AG09309 (cell line): ENCODE measurements around the gene DLX6.

Source experiments
- DNase-seq: peaks from one replicate; pipeline ENCODE4 v3.0.0-alpha.2; 2010; ENCODE audit warnings: low read depth
- H3K4me3 ChIP-seq: 2 replicates; pipeline ENCODE4 v1.5.1; 2011; ENCODE audit warnings: mild to moderate bottlenecking, low read depth, low read length, moderate library complexity; ENCODE audit not compliant: control insufficient read depth
- TF ChIP-seq, protein P1 (sequence below): IDR thresholded peaks from 2 replicates; pipeline ENCODE4 v1.5.1; 2011; ENCODE audit warnings: mild to moderate bottlenecking, low read depth, low read length, inconsistent platforms; ENCODE audit not compliant: insufficient read depth, control insufficient read depth; ENCODE audit errors: missing control alignments

DLX6 gene

DNA sequence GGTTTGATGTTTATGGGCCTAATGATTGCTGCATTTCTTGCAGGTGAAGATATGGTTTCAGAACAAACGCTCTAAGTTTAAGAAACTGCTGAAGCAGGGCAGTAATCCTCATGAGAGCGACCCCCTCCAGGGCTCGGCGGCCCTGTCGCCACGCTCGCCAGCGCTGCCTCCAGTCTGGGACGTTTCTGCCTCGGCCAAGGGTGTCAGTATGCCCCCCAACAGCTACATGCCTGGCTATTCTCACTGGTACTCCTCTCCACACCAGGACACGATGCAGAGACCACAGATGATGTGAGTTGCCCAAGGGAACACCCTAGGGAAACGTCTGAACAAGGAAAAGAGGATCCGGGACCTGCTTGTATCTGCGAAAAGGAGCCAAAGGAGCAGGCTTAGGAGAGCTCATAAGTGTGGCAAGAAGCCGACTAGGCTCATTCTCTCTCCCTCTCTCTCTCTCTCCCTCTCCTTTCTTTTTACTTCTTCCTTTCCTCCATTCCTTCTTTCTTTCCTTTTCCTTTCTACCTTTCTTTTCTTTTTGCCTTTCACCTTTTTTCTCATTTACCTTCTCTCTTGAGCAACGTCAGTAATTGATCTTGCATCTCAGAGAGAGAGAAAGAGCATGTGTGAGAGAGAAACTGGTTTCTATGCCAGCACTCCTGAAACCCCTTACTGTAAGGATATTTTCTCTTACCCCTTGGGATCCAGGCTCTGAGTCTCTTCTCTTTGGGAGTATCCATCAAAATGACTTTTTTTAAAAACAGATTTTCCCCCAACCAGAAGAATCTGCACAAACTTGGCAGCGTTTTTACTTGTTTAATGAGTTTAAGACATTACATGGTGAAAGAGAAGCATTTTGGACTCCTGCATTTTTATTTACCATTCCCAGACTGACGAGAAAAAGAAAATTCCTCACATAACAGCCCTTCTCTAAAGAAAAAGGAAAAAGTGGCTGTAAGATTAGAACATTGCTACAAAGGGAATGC is 4.7 kb downstream of the DLX6 start:
- H3K4me3 ChIP-seq = no peak overlapping the region
- TF ChIP-seq, protein P1, sequence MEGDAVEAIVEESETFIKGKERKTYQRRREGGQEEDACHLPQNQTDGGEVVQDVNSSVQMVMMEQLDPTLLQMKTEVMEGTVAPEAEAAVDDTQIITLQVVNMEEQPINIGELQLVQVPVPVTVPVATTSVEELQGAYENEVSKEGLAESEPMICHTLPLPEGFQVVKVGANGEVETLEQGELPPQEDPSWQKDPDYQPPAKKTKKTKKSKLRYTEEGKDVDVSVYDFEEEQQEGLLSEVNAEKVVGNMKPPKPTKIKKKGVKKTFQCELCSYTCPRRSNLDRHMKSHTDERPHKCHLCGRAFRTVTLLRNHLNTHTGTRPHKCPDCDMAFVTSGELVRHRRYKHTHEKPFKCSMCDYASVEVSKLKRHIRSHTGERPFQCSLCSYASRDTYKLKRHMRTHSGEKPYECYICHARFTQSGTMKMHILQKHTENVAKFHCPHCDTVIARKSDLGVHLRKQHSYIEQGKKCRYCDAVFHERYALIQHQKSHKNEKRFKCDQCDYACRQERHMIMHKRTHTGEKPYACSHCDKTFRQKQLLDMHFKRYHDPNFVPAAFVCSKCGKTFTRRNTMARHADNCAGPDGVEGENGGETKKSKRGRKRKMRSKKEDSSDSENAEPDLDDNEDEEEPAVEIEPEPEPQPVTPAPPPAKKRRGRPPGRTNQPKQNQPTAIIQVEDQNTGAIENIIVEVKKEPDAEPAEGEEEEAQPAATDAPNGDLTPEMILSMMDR = no peak
- no peak for DNase-seq

DNA sequence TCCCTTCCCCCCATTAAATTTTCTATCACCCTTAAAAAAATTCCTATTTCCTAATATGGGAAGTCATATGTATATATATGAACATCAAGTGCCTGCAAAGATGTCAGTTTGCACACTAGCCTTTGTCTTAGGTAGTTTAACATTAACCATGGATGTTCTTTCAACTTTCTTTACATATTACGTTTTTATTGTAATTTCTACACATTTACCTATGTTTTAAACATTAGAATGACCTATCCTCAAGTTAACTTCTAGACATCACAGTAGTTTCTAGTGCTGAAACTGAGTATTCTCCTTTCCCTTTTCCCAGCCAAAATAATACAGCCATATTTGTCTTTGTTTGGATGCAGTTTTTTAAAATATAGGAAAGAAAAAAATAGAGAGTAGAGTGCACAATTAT is 5.8 kb downstream of the DLX6 start:
- H3K4me3 ChIP-seq = no peak overlapping the region
- no peak for DNase-seq
- TF ChIP-seq, protein P1 = no peak

DNA sequence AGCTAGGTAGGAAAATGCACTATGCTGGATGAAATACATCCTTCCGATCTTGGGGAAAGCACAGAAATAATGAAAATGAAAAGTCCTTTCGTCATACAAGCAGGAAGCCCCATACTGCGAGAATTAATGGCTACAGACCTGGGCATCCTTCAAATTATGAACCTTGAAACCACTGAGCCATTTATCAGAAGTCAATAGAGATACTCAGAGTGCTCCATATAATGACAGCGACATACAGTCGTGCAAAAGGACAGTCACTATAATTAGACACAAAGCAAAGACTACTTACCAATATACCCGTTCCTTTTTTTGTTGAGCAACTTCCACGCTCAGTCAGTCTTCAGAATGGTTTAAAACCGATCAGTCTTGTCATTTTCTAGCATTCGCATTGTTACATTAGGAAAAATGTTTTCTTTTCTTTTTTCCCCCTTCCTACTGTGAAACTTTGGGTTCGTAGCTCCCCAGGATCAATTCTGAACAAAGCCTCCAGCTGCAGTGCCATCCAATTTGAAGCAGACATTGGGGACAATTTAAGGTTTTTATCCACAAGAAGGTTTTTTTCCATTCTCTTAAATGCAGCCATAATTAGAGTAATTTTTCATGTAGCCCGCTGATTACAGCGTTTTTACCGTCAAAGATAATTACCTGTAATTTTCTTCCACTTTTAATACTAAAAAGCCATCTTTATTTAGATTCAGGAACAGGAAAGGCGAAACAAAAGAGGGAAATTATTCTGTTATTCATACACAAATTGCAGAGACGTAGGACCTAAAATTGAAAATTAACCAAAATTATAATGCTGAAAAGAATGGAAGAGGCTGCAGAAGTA is 6.4 kb downstream of the DLX6 start:
- no peak for DNase-seq
- TF ChIP-seq, protein P1 = no peak
- H3K4me3 ChIP-seq = no peak overlapping the region

DNA sequence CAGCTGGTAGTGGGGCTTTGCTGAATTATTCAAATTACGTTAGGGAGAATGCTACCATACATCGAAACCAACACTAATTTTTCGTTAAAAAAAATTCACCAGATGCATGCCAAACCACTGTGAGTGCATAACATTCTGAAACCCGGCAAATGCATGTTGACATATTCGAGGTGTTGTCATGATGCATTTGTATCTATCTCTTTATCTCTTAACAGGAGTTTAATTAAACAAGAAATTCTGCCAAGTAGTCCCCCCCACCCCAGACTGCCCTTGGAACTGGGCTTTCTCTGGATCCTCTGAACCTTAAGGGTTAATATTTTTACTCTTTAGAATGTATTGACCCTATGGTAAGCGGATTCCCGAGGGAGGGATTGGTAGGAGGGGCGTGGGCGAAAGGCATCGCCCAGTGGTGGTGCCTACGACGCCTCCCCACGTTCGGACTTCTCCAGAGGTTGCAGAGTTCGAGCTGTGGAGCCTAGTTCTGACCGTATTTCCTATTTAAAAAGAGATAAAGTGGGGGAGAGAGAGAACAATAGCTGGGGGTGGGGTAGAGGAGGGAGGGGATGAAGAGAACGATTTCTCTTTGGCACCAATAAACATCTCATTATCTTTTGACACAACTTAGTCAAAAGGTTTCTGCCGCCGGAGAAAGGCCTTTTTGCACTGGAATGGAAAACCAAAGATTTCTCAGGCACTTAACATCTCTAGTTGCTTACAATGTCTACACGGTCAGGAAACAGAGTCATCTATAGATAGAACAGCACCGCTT is 7.2 kb downstream of the DLX6 start:
- DNase-seq = no peak
- H3K4me3 ChIP-seq = no peak overlapping the region
- TF ChIP-seq, protein P1 = no peak

DNA sequence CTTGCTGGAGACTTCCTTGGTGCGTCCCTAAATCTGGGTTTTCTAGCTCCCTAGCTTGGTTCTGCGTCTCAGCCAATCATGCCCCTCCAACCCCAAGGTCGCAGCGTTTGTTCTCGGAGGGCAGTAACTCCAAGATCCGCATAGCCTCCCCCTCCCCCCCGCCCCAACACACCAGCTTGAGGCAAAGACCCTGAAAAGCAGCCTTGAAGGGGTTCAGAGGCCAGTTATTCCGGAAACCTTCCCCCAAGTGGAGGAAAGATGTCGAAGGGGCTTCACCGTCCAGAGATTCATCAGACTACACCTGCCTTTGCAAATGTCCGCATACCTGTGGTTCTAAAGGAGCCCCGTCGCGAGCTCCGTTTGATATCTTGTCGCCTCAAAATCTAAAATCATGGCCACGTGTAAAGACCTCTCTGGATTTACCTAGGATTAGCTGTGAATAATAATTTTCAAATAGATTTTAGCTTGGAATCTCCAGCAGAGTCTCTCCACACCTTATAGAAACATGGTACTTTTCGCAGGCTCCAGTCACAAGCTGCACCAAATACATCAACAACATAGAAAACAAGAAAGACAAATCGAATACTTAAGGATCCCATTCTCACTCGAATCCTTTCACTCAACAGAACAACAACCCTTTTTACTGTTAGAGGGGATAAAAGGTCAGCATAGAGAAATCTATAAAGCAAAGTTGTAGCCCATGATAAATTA is 7.9 kb downstream of the DLX6 start:
- TF ChIP-seq, protein P1 = no peak

DNA sequence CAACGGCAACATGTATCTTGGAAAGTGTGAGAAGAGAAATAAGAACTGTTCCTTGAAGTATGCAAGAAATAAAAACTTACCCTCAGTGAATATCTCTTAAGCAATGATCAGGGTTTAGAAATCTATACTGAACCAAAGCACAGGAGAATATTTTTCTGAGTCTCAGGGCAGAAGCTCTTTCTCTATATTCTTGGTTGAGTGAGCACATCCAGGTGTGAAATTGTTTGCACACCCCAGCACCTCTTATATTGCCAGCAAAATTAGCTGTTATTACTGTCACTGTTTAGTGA is 8.4 kb downstream of the DLX6 start:
- TF ChIP-seq, protein P1 = no peak
- H3K4me3 ChIP-seq = no peak overlapping the region
- no peak for DNase-seq

More for the DNA sequence above, 7.9 kb downstream of the DLX6 start:
- no peak overlapping the region for H3K4me3 ChIP-seq
- no peak for DNase-seq
